Measurements from ENCODE around the gene CLRN3.

CLRN3 gene

GRCh38 chr10:127872011-127872761 lies 20.6 kb downstream of the CLRN3 start:
- WGBS (ENCODE audit: extremely low coverage, insufficient coverage, insufficient read length) = no CpG with 5 or more reads among the region's 23 CpGs
- no peak overlapping the region for H3K18ac ChIP-seq (ENCODE audit: low read length)
- no peak overlapping the region for H3K4ac ChIP-seq (ENCODE audit: low read depth, low read length)
- no peak overlapping the region for H3K9ac ChIP-seq (ENCODE audit: low read length)
- H2AFZ ChIP-seq (ENCODE audit: insufficient read depth, low read length, poor library complexity) = no peak overlapping the region
- H3K14ac ChIP-seq (ENCODE audit: low read length) = no peak overlapping the region
- no peaks in the 10 kb centered on the region for H3K9me3 ChIP-seq (ENCODE audit: insufficient read depth, low read depth, low read length)
- no peak overlapping the region for H4K91ac ChIP-seq (ENCODE audit: low read depth, low read length)
- no peaks in the 10 kb centered on the region for H3K79me1 ChIP-seq (ENCODE audit: low read length)
- no peak overlapping the region for H4K8ac ChIP-seq (ENCODE audit: low read depth, low read length)
- peaks cover 0 to 4% of the 10 kb centered on the region in 2 experiments for H3K4me1 ChIP-seq (ENCODE audit: control insufficient read depth in 1 of 2, insufficient read depth in 2 of 2, low read length in 2 of 2)
- H3K23ac ChIP-seq (ENCODE audit: low read length) = no peak overlapping the region
- no peak overlapping the region for H4K12ac ChIP-seq (ENCODE audit: low read depth, low read length)
- no peak overlapping the region for H2BK12ac ChIP-seq (ENCODE audit: low read length)
- no peaks in the 10 kb centered on the region for H3K27me3 ChIP-seq (ENCODE audit: insufficient read depth, low read length)
- no peak overlapping the region for H2BK5ac ChIP-seq (ENCODE audit: low read depth, low read length, poor library complexity)
- H3K4me2 ChIP-seq (ENCODE audit: low read length) = no peak overlapping the region
- no peaks in the 10 kb centered on the region for H3K36me3 ChIP-seq (ENCODE audit: control insufficient read depth in 1 of 2, insufficient read depth in 2 of 2, low read length in 2 of 2)
- H3K27ac ChIP-seq (ENCODE audit: low read depth, low read length) = no peak overlapping the region
- H2BK120ac ChIP-seq (ENCODE audit: insufficient read depth, low read length, poor library complexity) = no peak overlapping the region
- H3K4me3 ChIP-seq (ENCODE audit: low read depth, low read length) = no peak overlapping the region
- H3K79me2 ChIP-seq (ENCODE audit: control insufficient read depth, insufficient read depth, low read length, poor library complexity) = no peaks in the 10 kb centered on the region
- H2AK5ac ChIP-seq (ENCODE audit: low read length) = no peak overlapping the region
- DNase-seq = no peak

GRCh38 chr10:127871631-127872010 lies 21.1 kb downstream of the CLRN3 start:
- no peak overlapping the region for H3K27ac ChIP-seq (ENCODE audit: low read depth, low read length)
- H3K23ac ChIP-seq (ENCODE audit: low read length) = no peak overlapping the region
- no peak overlapping the region for H4K8ac ChIP-seq (ENCODE audit: low read depth, low read length)
- DNase-seq = no peak
- H2BK120ac ChIP-seq (ENCODE audit: insufficient read depth, low read length, poor library complexity) = no peak overlapping the region
- no CpG with 5 or more reads among the region's 7 CpGs for WGBS (ENCODE audit: extremely low coverage, insufficient coverage, insufficient read length)
- peaks cover 0 to 4% of the 10 kb centered on the region in 2 experiments for H3K4me1 ChIP-seq (ENCODE audit: control insufficient read depth in 1 of 2, insufficient read depth in 2 of 2, low read length in 2 of 2)
- H3K79me2 ChIP-seq (ENCODE audit: control insufficient read depth, insufficient read depth, low read length, poor library complexity) = no peaks in the 10 kb centered on the region
- no peak overlapping the region for H3K9ac ChIP-seq (ENCODE audit: low read length)
- no peak overlapping the region for H3K18ac ChIP-seq (ENCODE audit: low read length)
- no peak overlapping the region for H4K91ac ChIP-seq (ENCODE audit: low read depth, low read length)
- no peaks in the 10 kb centered on the region for H3K36me3 ChIP-seq (ENCODE audit: control insufficient read depth in 1 of 2, insufficient read depth in 2 of 2, low read length in 2 of 2)
- no peak overlapping the region for H3K4ac ChIP-seq (ENCODE audit: low read depth, low read length)
- no peak overlapping the region for H2BK5ac ChIP-seq (ENCODE audit: low read depth, low read length, poor library complexity)
- no peaks in the 10 kb centered on the region for H3K79me1 ChIP-seq (ENCODE audit: low read length)
- no peaks in the 10 kb centered on the region for H3K9me3 ChIP-seq (ENCODE audit: insufficient read depth, low read depth, low read length)
- no peak overlapping the region for H3K4me3 ChIP-seq (ENCODE audit: low read depth, low read length)
- H2AK5ac ChIP-seq (ENCODE audit: low read length) = no peak overlapping the region
- no peak overlapping the region for H3K14ac ChIP-seq (ENCODE audit: low read length)
- no peak overlapping the region for H2BK12ac ChIP-seq (ENCODE audit: low read length)
- H2AFZ ChIP-seq (ENCODE audit: insufficient read depth, low read length, poor library complexity) = no peak overlapping the region
- no peaks in the 10 kb centered on the region for H3K27me3 ChIP-seq (ENCODE audit: insufficient read depth, low read length)
- H4K12ac ChIP-seq (ENCODE audit: low read depth, low read length) = no peak overlapping the region
- H3K4me2 ChIP-seq (ENCODE audit: low read length) = no peak overlapping the region

- no peak overlapping the region for H3K14ac ChIP-seq (ENCODE audit: low read length)
- H2BK5ac ChIP-seq (ENCODE audit: low read depth, low read length, poor library complexity) = no peak overlapping the region
- H2AK5ac ChIP-seq (ENCODE audit: low read length) = no peak overlapping the region
- no peak overlapping the region for H2AFZ ChIP-seq (ENCODE audit: insufficient read depth, low read length, poor library complexity)
- no peak overlapping the region for H4K91ac ChIP-seq (ENCODE audit: low read depth, low read length)
- H3K79me1 ChIP-seq (ENCODE audit: low read length) = no peaks in the 10 kb centered on the region
- no peaks in the 10 kb centered on the region for H3K79me2 ChIP-seq (ENCODE audit: control insufficient read depth, insufficient read depth, low read length, poor library complexity)
- no peak overlapping the region for H3K4me3 ChIP-seq (ENCODE audit: low read depth, low read length)
- no peak overlapping the region for H4K8ac ChIP-seq (ENCODE audit: low read depth, low read length)
- H3K27ac ChIP-seq (ENCODE audit: low read depth, low read length) = no peak overlapping the region
- no peak overlapping the region for H2BK120ac ChIP-seq (ENCODE audit: insufficient read depth, low read length, poor library complexity)
- no peak overlapping the region for H3K4ac ChIP-seq (ENCODE audit: low read depth, low read length)
- H4K12ac ChIP-seq (ENCODE audit: low read depth, low read length) = no peak overlapping the region
- no peaks in the 10 kb centered on the region for H3K27me3 ChIP-seq (ENCODE audit: insufficient read depth, low read length)
- H3K9me3 ChIP-seq (ENCODE audit: insufficient read depth, low read depth, low read length) = no peaks in the 10 kb centered on the region
- peaks cover 0 to 2% of the 10 kb centered on the region in 2 experiments for H3K4me1 ChIP-seq (ENCODE audit: control insufficient read depth in 1 of 2, insufficient read depth in 2 of 2, low read length in 2 of 2)
- no peak overlapping the region for H3K9ac ChIP-seq (ENCODE audit: low read length)
- H2BK12ac ChIP-seq (ENCODE audit: low read length) = no peak overlapping the region
- H3K18ac ChIP-seq (ENCODE audit: low read length) = no peak overlapping the region
- H3K36me3 ChIP-seq (ENCODE audit: control insufficient read depth in 1 of 2, insufficient read depth in 2 of 2, low read length in 2 of 2) = no peaks in the 10 kb centered on the region
- no peak overlapping the region for H3K4me2 ChIP-seq (ENCODE audit: low read length)
- no peak for DNase-seq
- no peak overlapping the region for H3K23ac ChIP-seq (ENCODE audit: low read length)
These were observed 23.4 kb downstream of the CLRN3 start for GRCh38 chr10:127869329-127869728.

GRCh38 chr10:127867805-127868204 lies 24.9 kb downstream of the CLRN3 start:
- H3K4me1 ChIP-seq (ENCODE audit: control insufficient read depth in 1 of 2, insufficient read depth in 2 of 2, low read length in 2 of 2) = peaks cover 0 to 2% of the 10 kb centered on the region in 2 experiments
- H3K9ac ChIP-seq (ENCODE audit: low read length) = no peak overlapping the region
- no peak overlapping the region for H3K4me3 ChIP-seq (ENCODE audit: low read depth, low read length)
- no peak overlapping the region for H3K23ac ChIP-seq (ENCODE audit: low read length)
- no peak overlapping the region for H2BK5ac ChIP-seq (ENCODE audit: low read depth, low read length, poor library complexity)
- H3K36me3 ChIP-seq (ENCODE audit: control insufficient read depth in 1 of 2, insufficient read depth in 2 of 2, low read length in 2 of 2) = no peaks in the 10 kb centered on the region
- no CpG with 5 or more reads among the region's 1 CpG for WGBS (ENCODE audit: extremely low coverage, insufficient coverage, insufficient read length)
- no peak overlapping the region for H4K8ac ChIP-seq (ENCODE audit: low read depth, low read length)
- no peaks in the 10 kb centered on the region for H3K79me1 ChIP-seq (ENCODE audit: low read length)
- no peaks in the 10 kb centered on the region for H3K27me3 ChIP-seq (ENCODE audit: insufficient read depth, low read length)
- H3K9me3 ChIP-seq (ENCODE audit: insufficient read depth, low read depth, low read length) = peaks cover 3% of the 10 kb centered on the region
- no peak overlapping the region for H4K91ac ChIP-seq (ENCODE audit: low read depth, low read length)
- no peak overlapping the region for H3K4me2 ChIP-seq (ENCODE audit: low read length)
- no peak overlapping the region for H2AK5ac ChIP-seq (ENCODE audit: low read length)
- no peaks in the 10 kb centered on the region for H3K79me2 ChIP-seq (ENCODE audit: control insufficient read depth, insufficient read depth, low read length, poor library complexity)
- H3K4ac ChIP-seq (ENCODE audit: low read depth, low read length) = no peak overlapping the region
- DNase-seq = no peak
- no peak overlapping the region for H2AFZ ChIP-seq (ENCODE audit: insufficient read depth, low read length, poor library complexity)
- no peak overlapping the region for H2BK120ac ChIP-seq (ENCODE audit: insufficient read depth, low read length, poor library complexity)
- H3K27ac ChIP-seq (ENCODE audit: low read depth, low read length) = no peak overlapping the region
- no peak overlapping the region for H2BK12ac ChIP-seq (ENCODE audit: low read length)
- H3K14ac ChIP-seq (ENCODE audit: low read length) = no peak overlapping the region
- no peak overlapping the region for H4K12ac ChIP-seq (ENCODE audit: low read depth, low read length)
- no peak overlapping the region for H3K18ac ChIP-seq (ENCODE audit: low read length)

All from trophoblast cell (in vitro differentiated cells and primary cell).